WTC11 (cell line): ENCODE measurements around the gene DHRS1. TPM values are rescaled to one million over a fixed set of nuclear protein-coding genes. Genes with fewer than 3 reads are reported as not detected.

ENCODE experiments used
- ATAC-seq: fragments of 200-7000 bp; cut with Tn5 transposase; 2 replicates; pipeline ENCODE4 v1.10.0; 2021; ENCODE audit warnings: mild to moderate bottlenecking, moderate library complexity
- CTCF ChIA-PET: fragments of 300-600 bp; sonication (Branson Sonifier 250); formaldehyde crosslinking; loops from one replicate; lab custom pipeline; 2021; ENCODE audit warnings: antibody characterized with exemption; lab: Charles Lee
- POLR2A ChIA-PET: fragments of 350-600 bp; sonication (Branson Sonifier 250); formaldehyde crosslinking; loops from one replicate; lab custom pipeline; 2021; ENCODE audit warnings: antibody characterized with exemption; lab: Charles Lee
- DNase-seq: peaks from one replicate; pipeline ENCODE4 v3.0.0; 2021; ENCODE audit warnings: low spot score
- H3K27ac Mint-ChIP-seq: 2 replicates; pipeline ENCODE4 v1.8.0; 2021; ENCODE audit warnings: mixed read lengths
- H3K27me3 Mint-ChIP-seq: 2 replicates; pipeline ENCODE4 v1.8.0; 2021; ENCODE audit warnings: low read depth, mild to moderate bottlenecking, moderate library complexity, mixed read lengths
- H3K36me3 Mint-ChIP-seq: 2 replicates; pipeline ENCODE4 v1.8.0; 2021; ENCODE audit warnings: mixed read lengths
- H3K4me1 Mint-ChIP-seq: 2 replicates; pipeline ENCODE4 v1.8.0; 2022; ENCODE audit warnings: mixed read lengths
- H3K4me3 Mint-ChIP-seq: 2 replicates; pipeline ENCODE4 v1.8.0; 2021; ENCODE audit warnings: mild to moderate bottlenecking, moderate library complexity, mixed read lengths
- H3K9me3 Mint-ChIP-seq: 2 replicates; pipeline ENCODE4 v1.8.0; 2021; ENCODE audit warnings: mixed read lengths
- CREB1 ChIP-seq: sonication (generic); formaldehyde crosslinking; IDR thresholded peaks from 2 replicates; pipeline ENCODE4 v1.8.0; 2023; ENCODE audit warnings: mild to moderate bottlenecking, missing genetic modification reagents
- ELF4 ChIP-seq: sonication (generic); formaldehyde crosslinking; IDR thresholded peaks from 2 replicates; pipeline ENCODE4 v1.8.1; 2022; ENCODE audit warnings: low read depth, mild to moderate bottlenecking, moderate library complexity, missing genetic modification reagents
- FOXK1 ChIP-seq: sonication (generic); formaldehyde crosslinking; IDR thresholded peaks from 2 replicates; pipeline ENCODE4 v1.8.0; 2022; ENCODE audit warnings: mild to moderate bottlenecking, moderate library complexity, missing genetic modification reagents
- IRF2 ChIP-seq: sonication (generic); formaldehyde crosslinking; IDR thresholded peaks from 2 replicates; pipeline ENCODE4 v1.8.0; 2022; ENCODE audit warnings: low read depth, missing genetic modification reagents, borderline replicate concordance
- NR1H2 ChIP-seq: sonication (generic); formaldehyde crosslinking; IDR thresholded peaks from 2 replicates; pipeline ENCODE4 v1.9.0; 2021; ENCODE audit warnings: mild to moderate bottlenecking, moderate library complexity, missing genetic modification reagents
- SOX15 ChIP-seq: fragments of 250-450 bp; sonication (Bioruptor Pico); IDR thresholded peaks from 2 replicates; pipeline ENCODE4 v1.9.0; 2021; ENCODE audit warnings: mild to moderate bottlenecking
- SP1 ChIP-seq: sonication (generic); formaldehyde crosslinking; conservative IDR thresholded peaks from 2 replicates; pipeline ENCODE4 v1.8.1; 2022; ENCODE audit warnings: missing genetic modification reagents
- TEAD4 ChIP-seq: sonication (generic); formaldehyde crosslinking; IDR thresholded peaks from 2 replicates; pipeline ENCODE4 v1.8.0; 2022; ENCODE audit warnings: mild to moderate bottlenecking, missing genetic modification reagents
- ZBTB21 ChIP-seq: sonication (generic); formaldehyde crosslinking; IDR thresholded peaks from 2 replicates; pipeline ENCODE4 v1.8.1; 2023; ENCODE audit warnings: mild to moderate bottlenecking, missing genetic modification reagents, borderline replicate concordance
- ZNF121 ChIP-seq: sonication (generic); formaldehyde crosslinking; IDR thresholded peaks from 2 replicates; pipeline ENCODE4 v1.8.0; 2023; ENCODE audit warnings: missing genetic modification reagents
- ZNF396 ChIP-seq: fragments of 250-450 bp; sonication (Bioruptor Pico); IDR thresholded peaks from 2 replicates; pipeline ENCODE4 v1.8.0; 2021; ENCODE audit warnings: mild to moderate bottlenecking, moderate library complexity, borderline replicate concordance
- total RNA-seq: library from RNA; stranded (reverse); gene quantifications from 3 replicates; pipeline ENCODE4 v1.2.3, GENCODE V29; 2021
- TF ChIP-seq, protein P1 (sequence below): sonication (generic); formaldehyde crosslinking; IDR thresholded peaks from 2 replicates; pipeline ENCODE4 v1.8.0; 2023; ENCODE audit warnings: missing genetic modification reagents, mild to moderate bottlenecking, borderline replicate concordance
- TF ChIP-seq, protein P2 (sequence below): fragments of 250-450 bp; sonication (Bioruptor Pico); IDR thresholded peaks from 2 replicates; pipeline ENCODE4 v1.9.0; 2021; ENCODE audit warnings: moderate library complexity, mild to moderate bottlenecking, inconsistent platforms, borderline replicate concordance
- TF ChIP-seq, protein P3 (sequence below): sonication (generic); formaldehyde crosslinking; IDR thresholded peaks from 2 replicates; pipeline ENCODE4 v1.8.1; 2022; ENCODE audit warnings: missing genetic modification reagents, borderline replicate concordance
- TF ChIP-seq, protein P4 (sequence below): sonication (generic); formaldehyde crosslinking; IDR thresholded peaks from 2 replicates; pipeline ENCODE4 v1.8.0; 2022; ENCODE audit warnings: mild to moderate bottlenecking, missing genetic modification reagents

The DHRS1 gene
- total RNA-seq, 1 experiment from 2014 or later: 13.9 TPM

DNA sequence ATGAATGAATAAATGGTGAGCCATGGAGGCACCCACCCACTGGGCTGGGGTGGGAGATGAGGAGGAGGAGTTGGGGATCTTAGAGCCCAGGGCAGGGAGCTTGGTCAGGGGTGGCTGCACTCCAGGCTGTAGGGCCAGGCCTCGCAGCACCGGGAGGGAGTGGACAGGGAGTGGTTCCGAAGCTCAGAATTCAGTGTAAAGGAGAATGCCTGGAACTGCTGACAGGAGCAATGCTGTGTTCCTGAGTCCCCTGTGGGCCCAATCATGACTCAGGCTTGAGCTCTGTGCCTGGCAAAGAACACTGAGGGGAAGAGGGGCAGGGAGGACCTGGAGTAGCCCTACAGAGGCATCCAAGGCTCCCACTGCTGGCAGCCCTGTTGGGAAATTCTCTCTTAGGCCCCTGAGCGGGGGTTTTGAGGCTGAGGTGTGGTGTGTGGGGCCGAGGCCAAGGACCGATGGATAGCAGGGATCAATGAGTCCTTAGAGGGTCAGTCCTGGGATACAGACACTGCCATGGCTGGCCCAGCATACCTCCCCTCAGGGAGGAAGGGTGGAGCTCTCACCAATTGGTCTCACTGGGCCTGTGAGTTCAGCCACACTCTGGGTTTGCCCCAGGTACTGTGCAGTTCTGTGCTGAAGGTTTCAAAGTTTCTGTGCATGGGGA is 18.7 kb downstream of the DHRS1 start:
- Mint-ChIP-seq H3K4me3 (no peak overlapping the region), H3K9me3 (no peaks in the 10 kb centered on the region), H3K27me3 (no peaks in the 10 kb centered on the region), H3K4me1 (no peaks in the 10 kb centered on the region), H3K36me3 (no peaks in the 10 kb centered on the region), H3K27ac (no peak overlapping the region)
- ChIA-PET POLR2A (no interaction called here), CTCF (interaction anchor here (0.7 to 3.2 kb wide), 5 partner anchors 9 to 38 kb away, joined by 3 to 16 read pairs (median 9); partner anchors contain the start of genes CIDEB, RABGGTA and TINF2)
- DNase-seq (no peak), ATAC-seq (no peak)
- no peak for TF ChIP-seq NR1H2 (CRISPR knock-in tag)
- TF ChIP-seq, protein P1, sequence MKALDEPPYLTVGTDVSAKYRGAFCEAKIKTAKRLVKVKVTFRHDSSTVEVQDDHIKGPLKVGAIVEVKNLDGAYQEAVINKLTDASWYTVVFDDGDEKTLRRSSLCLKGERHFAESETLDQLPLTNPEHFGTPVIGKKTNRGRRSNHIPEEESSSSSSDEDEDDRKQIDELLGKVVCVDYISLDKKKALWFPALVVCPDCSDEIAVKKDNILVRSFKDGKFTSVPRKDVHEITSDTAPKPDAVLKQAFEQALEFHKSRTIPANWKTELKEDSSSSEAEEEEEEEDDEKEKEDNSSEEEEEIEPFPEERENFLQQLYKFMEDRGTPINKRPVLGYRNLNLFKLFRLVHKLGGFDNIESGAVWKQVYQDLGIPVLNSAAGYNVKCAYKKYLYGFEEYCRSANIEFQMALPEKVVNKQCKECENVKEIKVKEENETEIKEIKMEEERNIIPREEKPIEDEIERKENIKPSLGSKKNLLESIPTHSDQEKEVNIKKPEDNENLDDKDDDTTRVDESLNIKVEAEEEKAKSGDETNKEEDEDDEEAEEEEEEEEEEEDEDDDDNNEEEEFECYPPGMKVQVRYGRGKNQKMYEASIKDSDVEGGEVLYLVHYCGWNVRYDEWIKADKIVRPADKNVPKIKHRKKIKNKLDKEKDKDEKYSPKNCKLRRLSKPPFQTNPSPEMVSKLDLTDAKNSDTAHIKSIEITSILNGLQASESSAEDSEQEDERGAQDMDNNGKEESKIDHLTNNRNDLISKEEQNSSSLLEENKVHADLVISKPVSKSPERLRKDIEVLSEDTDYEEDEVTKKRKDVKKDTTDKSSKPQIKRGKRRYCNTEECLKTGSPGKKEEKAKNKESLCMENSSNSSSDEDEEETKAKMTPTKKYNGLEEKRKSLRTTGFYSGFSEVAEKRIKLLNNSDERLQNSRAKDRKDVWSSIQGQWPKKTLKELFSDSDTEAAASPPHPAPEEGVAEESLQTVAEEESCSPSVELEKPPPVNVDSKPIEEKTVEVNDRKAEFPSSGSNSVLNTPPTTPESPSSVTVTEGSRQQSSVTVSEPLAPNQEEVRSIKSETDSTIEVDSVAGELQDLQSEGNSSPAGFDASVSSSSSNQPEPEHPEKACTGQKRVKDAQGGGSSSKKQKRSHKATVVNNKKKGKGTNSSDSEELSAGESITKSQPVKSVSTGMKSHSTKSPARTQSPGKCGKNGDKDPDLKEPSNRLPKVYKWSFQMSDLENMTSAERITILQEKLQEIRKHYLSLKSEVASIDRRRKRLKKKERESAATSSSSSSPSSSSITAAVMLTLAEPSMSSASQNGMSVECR: no peak

DNA sequence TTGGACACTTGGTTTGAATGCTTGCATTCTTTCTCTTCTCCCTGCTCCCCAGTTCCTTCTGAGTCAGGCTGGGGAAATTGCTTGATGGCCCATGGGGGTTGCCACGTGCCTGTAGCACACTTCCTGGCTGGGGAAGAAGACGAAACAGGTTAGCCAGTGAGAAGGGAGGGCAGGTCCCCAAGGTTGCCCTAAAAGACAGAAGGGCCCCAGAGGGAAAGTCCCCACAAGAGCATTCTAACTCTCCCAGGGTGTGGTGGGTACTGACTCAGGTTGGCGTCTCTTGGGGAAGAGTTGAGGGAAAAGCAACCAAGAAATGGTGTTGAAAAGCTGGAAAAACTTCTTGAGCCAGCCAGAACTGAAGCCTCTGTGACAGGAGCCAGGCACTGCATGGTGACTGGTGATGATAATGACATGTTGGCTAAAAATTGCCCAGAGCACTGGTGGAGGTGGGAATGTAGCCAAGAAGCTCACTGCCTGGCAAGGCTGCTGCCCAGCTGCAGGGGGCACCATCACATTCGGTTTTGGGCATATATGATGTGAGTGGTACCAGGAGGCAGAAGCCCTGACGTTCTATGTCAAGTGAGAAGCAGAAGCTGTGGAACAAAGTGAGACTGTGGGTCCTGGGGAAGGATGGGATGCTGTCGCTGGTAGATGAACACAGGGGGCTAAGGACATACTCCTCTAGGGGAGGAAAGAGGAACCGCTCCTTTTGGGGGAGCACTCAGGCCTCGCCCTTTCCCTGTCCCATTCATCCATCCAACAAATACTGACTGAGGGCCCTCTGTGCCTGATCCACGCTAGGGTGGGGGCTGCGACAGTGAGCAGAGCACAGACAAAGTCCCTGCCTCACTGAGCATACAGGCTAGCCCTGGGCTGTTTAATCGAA is 20.0 kb downstream of the DHRS1 start:
- Mint-ChIP-seq H3K9me3 (no peaks in the 10 kb centered on the region), H3K4me3 (no peak overlapping the region), H3K4me1 (no peaks in the 10 kb centered on the region), H3K27me3 (no peaks in the 10 kb centered on the region), H3K27ac (no peak overlapping the region), H3K36me3 (no peaks in the 10 kb centered on the region)
- ChIA-PET POLR2A (interaction anchor here (1.1 kb wide), 1 partner anchor 9 kb away, joined by 3 read pairs; no protein-coding TSS in a partner anchor), CTCF (interaction anchor here (1.1 to 3.2 kb wide), 4 partner anchors 8 to 36 kb away, joined by 5 to 16 read pairs (median 12); partner anchors contain the start of genes CIDEB, RABGGTA and TINF2)
- DNase-seq (no peak), ATAC-seq (no peak)
- TF ChIP-seq SP1 (no peak), CREB1 (no peak), ZNF121 (CRISPR knock-in tag) (no peak), ELF4 (CRISPR knock-in tag) (no peak), SOX15 (CRISPR knock-in tag) (no peak), ZNF396 (CRISPR knock-in tag) (no peak), TEAD4 (CRISPR knock-in tag) (no peak), FOXK1 (CRISPR knock-in tag) (no peak), ZBTB21 (CRISPR knock-in tag) (no peak), IRF2 (CRISPR knock-in tag) (no peak)
- TF ChIP-seq, protein P2, sequence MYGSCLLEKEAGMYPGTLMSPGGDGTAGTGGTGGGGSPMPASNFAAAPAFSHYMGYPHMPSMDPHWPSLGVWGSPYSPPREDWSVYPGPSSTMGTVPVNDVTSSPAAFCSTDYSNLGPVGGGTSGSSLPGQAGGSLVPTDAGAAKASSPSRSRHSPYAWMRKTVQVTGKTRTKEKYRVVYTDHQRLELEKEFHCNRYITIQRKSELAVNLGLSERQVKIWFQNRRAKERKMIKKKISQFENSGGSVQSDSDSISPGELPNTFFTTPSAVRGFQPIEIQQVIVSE (CRISPR knock-in tag): no peak
- TF ChIP-seq, protein P1: no peak
- TF ChIP-seq, protein P3, sequence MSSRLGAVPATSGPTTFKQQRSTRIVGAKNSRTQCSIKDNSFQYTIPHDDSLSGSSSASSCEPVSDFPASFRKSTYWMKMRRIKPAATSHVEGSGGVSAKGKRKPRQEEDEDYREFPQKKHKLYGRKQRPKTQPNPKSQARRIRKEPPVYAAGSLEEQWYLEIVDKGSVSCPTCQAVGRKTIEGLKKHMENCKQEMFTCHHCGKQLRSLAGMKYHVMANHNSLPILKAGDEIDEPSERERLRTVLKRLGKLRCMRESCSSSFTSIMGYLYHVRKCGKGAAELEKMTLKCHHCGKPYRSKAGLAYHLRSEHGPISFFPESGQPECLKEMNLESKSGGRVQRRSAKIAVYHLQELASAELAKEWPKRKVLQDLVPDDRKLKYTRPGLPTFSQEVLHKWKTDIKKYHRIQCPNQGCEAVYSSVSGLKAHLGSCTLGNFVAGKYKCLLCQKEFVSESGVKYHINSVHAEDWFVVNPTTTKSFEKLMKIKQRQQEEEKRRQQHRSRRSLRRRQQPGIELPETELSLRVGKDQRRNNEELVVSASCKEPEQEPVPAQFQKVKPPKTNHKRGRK: no peak
- TF ChIP-seq, protein P4, sequence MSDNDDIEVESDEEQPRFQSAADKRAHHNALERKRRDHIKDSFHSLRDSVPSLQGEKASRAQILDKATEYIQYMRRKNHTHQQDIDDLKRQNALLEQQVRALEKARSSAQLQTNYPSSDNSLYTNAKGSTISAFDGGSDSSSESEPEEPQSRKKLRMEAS: no peak
- TF ChIP-seq, all 79 proteins: peak for 0
